ENCODE data around the gene COQ7.

DNA sequence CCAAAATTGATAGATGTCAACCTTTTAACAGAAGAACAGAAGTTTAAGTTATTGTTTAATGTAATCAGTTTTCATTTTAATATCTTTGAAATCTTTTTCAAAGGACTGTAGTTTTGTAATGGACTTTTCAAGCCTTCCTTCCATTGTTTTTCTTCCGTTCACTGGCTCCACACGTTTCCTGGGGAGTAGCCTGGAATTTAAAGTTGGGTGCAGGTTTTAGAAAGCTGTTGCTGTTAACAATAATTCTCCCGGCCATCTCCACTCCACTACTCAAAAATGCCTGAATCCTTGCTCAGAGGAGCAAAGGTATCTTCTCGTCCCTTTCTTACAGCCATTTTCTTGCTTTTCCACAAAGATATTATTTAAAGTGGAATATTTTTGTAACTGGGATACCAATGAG is 4.7 kb upstream of the COQ7 start:
- TF ChIP-seq, protein P1, sequence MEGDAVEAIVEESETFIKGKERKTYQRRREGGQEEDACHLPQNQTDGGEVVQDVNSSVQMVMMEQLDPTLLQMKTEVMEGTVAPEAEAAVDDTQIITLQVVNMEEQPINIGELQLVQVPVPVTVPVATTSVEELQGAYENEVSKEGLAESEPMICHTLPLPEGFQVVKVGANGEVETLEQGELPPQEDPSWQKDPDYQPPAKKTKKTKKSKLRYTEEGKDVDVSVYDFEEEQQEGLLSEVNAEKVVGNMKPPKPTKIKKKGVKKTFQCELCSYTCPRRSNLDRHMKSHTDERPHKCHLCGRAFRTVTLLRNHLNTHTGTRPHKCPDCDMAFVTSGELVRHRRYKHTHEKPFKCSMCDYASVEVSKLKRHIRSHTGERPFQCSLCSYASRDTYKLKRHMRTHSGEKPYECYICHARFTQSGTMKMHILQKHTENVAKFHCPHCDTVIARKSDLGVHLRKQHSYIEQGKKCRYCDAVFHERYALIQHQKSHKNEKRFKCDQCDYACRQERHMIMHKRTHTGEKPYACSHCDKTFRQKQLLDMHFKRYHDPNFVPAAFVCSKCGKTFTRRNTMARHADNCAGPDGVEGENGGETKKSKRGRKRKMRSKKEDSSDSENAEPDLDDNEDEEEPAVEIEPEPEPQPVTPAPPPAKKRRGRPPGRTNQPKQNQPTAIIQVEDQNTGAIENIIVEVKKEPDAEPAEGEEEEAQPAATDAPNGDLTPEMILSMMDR (IDR thresholded peaks at IDR 0.05 in 4 of 5, conservative IDR thresholded peaks at IDR 0.05 in 1 of 5), result no peak
- TF ChIP-seq POLR2A (IDR thresholded peaks at IDR 0.05), result no peak

Measured in gastrocnemius medialis (tissue), 4 donors.